ENCODE measurements around the gene ZNF709. TPM values are rescaled to one million over a fixed set of nuclear protein-coding genes. Genes with fewer than 3 reads are reported as not detected.

Gene ZNF709
- total RNA-seq, 1 donor from 2014 or later: 2.8 TPM

DNA sequence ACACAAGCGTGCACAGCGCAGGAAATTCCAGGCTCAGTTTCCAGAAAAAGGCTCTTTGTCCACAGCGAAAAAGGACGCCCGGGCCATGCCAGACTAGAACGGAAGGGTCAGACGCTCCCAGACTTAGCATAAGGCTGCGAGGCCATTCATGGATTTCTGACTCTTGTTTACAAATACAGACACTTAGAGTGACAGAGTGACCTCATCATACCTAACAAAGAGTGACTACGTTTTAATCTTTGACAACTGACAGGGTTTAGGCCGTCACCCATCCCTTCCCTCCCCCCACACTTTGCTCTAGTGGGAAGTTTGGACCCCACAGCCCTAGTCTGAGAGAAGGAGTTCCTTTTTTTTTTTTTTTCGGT lies 418 bp upstream of the ZNF709 start:
- Mint-ChIP-seq H3K9me3 (ENCODE audit: unreplicated experiment) (peaks cover 4% of the 10 kb centered on the region), H3K36me3 (ENCODE audit: low read depth, unreplicated experiment) (peaks cover 8% of the 10 kb centered on the region), H3K27ac (ENCODE audit: unreplicated experiment) (peak overlapping the region; percentile 77), H3K4me1 (ENCODE audit: low read depth, unreplicated experiment) (peaks cover 8% of the 10 kb centered on the region), H3K4me3 (ENCODE audit: unreplicated experiment) (peak overlapping the region; percentile 83), H3K27me3 (ENCODE audit: low read depth, unreplicated experiment) (no peaks in the 10 kb centered on the region)
- H3K79me2 ChIP-seq (ENCODE audit: insufficient read depth, low read length): peaks cover 37% of the 10 kb centered on the region
- no peak for FAIRE-seq
- TF ChIP-seq EZH2 (IDR thresholded peaks at IDR 0.05; ENCODE audit: insufficient read depth, low read length): no peak
- TF ChIP-seq CTCF (IDR thresholded peaks at IDR 0.05; ENCODE audit: insufficient read depth, low read depth, low read length): no peak
- peak overlapping the region; percentile 89 for H3K4me3 ChIP-seq (ENCODE audit: insufficient read depth, low read depth, low read length)
- no peaks in the 10 kb centered on the region for H3K9me3 ChIP-seq (ENCODE audit: insufficient read depth, low read depth, low read length)
- no peaks in the 10 kb centered on the region for H3K36me3 ChIP-seq (ENCODE audit: insufficient read depth, low read length)
- no peaks in the 10 kb centered on the region for H3K27me3 ChIP-seq (ENCODE audit: insufficient read depth, low read length)
- H2AFZ ChIP-seq (ENCODE audit: low read depth, low read length): peak overlapping the region; percentile 99
- H4K20me1 ChIP-seq (ENCODE audit: insufficient read depth, low read length): peaks cover 14% of the 10 kb centered on the region
- H3K9ac ChIP-seq (ENCODE audit: low read length): peak overlapping the region; percentile 90
- H3K4me1 ChIP-seq (ENCODE audit: insufficient read depth, low read length): peaks cover 17% of the 10 kb centered on the region
- no peak for DNase-seq (ENCODE audit: low read depth)
- peak overlapping the region; percentile 89 for H3K4me2 ChIP-seq (ENCODE audit: low read length)
- H3K27ac ChIP-seq (ENCODE audit: low read depth, low read length): peak overlapping the region; percentile 53

DNA sequence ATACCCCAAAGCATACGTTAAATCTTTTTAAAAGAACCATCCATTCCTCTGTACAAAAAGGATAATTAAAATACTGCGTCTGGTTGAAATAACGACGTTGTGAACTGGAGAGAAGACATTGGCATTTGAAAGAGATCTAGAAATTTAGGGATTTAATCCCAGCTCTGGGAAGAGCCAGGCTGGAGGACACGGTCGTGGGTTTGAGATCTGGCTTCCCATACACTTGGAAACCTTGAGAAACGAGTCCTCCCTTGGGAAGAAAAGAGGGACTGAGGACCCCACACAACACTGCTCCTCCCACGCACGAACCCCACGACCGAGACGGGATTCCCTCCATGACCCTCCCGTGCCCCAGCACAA lies 625 bp downstream of the ZNF709 start:
- peak overlapping the region; percentile 8 for H3K27ac Mint-ChIP-seq (ENCODE audit: unreplicated experiment)
- H3K9ac ChIP-seq (ENCODE audit: low read length): peak overlapping the region; percentile 90
- DNase-seq (ENCODE audit: low read depth) (no peak), FAIRE-seq (no peak)
- H3K4me1 Mint-ChIP-seq (ENCODE audit: low read depth, unreplicated experiment): peaks cover 8% of the 10 kb centered on the region
- no peaks in the 10 kb centered on the region for H3K36me3 ChIP-seq (ENCODE audit: insufficient read depth, low read length)
- H3K9me3 ChIP-seq (ENCODE audit: insufficient read depth, low read depth, low read length): no peaks in the 10 kb centered on the region
- no peaks in the 10 kb centered on the region for H3K27me3 ChIP-seq (ENCODE audit: insufficient read depth, low read length)
- peak overlapping the region; percentile 99 for H2AFZ ChIP-seq (ENCODE audit: low read depth, low read length)
- H3K4me2 ChIP-seq (ENCODE audit: low read length): peak overlapping the region; percentile 89
- peaks cover 8% of the 10 kb centered on the region for H3K36me3 Mint-ChIP-seq (ENCODE audit: low read depth, unreplicated experiment)
- H3K4me3 ChIP-seq (ENCODE audit: insufficient read depth, low read depth, low read length): peak overlapping the region; percentile 89
- peaks cover 17% of the 10 kb centered on the region for H3K4me1 ChIP-seq (ENCODE audit: insufficient read depth, low read length)
- H3K9me3 Mint-ChIP-seq (ENCODE audit: unreplicated experiment): peaks cover 4% of the 10 kb centered on the region
- peak overlapping the region; percentile 83 for H3K4me3 Mint-ChIP-seq (ENCODE audit: unreplicated experiment)
- H3K27me3 Mint-ChIP-seq (ENCODE audit: low read depth, unreplicated experiment): no peaks in the 10 kb centered on the region
- peaks cover 40% of the 10 kb centered on the region for H3K79me2 ChIP-seq (ENCODE audit: insufficient read depth, low read length)
- H3K27ac ChIP-seq (ENCODE audit: low read depth, low read length): peak overlapping the region; percentile 53
- TF ChIP-seq EZH2 (IDR thresholded peaks at IDR 0.05; ENCODE audit: insufficient read depth, low read length) (no peak), CTCF (IDR thresholded peaks at IDR 0.05; ENCODE audit: insufficient read depth, low read depth, low read length) (no peak)
- H4K20me1 ChIP-seq (ENCODE audit: insufficient read depth, low read length): peaks cover 14% of the 10 kb centered on the region

GRCh38 chr19:12482509-12482886 lies 2.1 kb downstream of the ZNF709 start:
- no peak overlapping the region for H3K9ac ChIP-seq (ENCODE audit: low read length)
- H3K27me3 ChIP-seq (ENCODE audit: insufficient read depth, low read length): no peaks in the 10 kb centered on the region
- H3K36me3 Mint-ChIP-seq (ENCODE audit: low read depth, unreplicated experiment): peaks cover 12% of the 10 kb centered on the region
- no peak for FAIRE-seq
- H3K4me1 ChIP-seq (ENCODE audit: insufficient read depth, low read length): peaks cover 17% of the 10 kb centered on the region
- no peaks in the 10 kb centered on the region for H3K36me3 ChIP-seq (ENCODE audit: insufficient read depth, low read length)
- H3K9me3 ChIP-seq (ENCODE audit: insufficient read depth, low read depth, low read length): no peaks in the 10 kb centered on the region
- peak overlapping the region; percentile 43 for H3K4me3 Mint-ChIP-seq (ENCODE audit: unreplicated experiment)
- peaks cover 6% of the 10 kb centered on the region for H3K9me3 Mint-ChIP-seq (ENCODE audit: unreplicated experiment)
- H3K27ac Mint-ChIP-seq (ENCODE audit: unreplicated experiment): no peak overlapping the region
- H2AFZ ChIP-seq (ENCODE audit: low read depth, low read length): no peak overlapping the region
- no peak overlapping the region for H3K27ac ChIP-seq (ENCODE audit: low read depth, low read length)
- H4K20me1 ChIP-seq (ENCODE audit: insufficient read depth, low read length): peaks cover 14% of the 10 kb centered on the region
- peaks cover 47% of the 10 kb centered on the region for H3K79me2 ChIP-seq (ENCODE audit: insufficient read depth, low read length)
- DNase-seq (ENCODE audit: low read depth): no peak
- peaks cover 8% of the 10 kb centered on the region for H3K4me1 Mint-ChIP-seq (ENCODE audit: low read depth, unreplicated experiment)
- TF ChIP-seq CTCF (IDR thresholded peaks at IDR 0.05; ENCODE audit: insufficient read depth, low read depth, low read length) (no peak), EZH2 (IDR thresholded peaks at IDR 0.05; ENCODE audit: insufficient read depth, low read length) (no peak)
- no peaks in the 10 kb centered on the region for H3K27me3 Mint-ChIP-seq (ENCODE audit: low read depth, unreplicated experiment)
- H3K4me2 ChIP-seq (ENCODE audit: low read length): peak overlapping the region; percentile 22
- H3K4me3 ChIP-seq (ENCODE audit: insufficient read depth, low read depth, low read length): no peak overlapping the region

Measured in astrocyte (in vitro differentiated cells and primary cell).